ENCODE results near the gene RASA2.

GRCh38 chr3:141643391-141643790 is 156.6 kb downstream of the RASA2 start:
- TF ChIP-seq, protein P1, sequence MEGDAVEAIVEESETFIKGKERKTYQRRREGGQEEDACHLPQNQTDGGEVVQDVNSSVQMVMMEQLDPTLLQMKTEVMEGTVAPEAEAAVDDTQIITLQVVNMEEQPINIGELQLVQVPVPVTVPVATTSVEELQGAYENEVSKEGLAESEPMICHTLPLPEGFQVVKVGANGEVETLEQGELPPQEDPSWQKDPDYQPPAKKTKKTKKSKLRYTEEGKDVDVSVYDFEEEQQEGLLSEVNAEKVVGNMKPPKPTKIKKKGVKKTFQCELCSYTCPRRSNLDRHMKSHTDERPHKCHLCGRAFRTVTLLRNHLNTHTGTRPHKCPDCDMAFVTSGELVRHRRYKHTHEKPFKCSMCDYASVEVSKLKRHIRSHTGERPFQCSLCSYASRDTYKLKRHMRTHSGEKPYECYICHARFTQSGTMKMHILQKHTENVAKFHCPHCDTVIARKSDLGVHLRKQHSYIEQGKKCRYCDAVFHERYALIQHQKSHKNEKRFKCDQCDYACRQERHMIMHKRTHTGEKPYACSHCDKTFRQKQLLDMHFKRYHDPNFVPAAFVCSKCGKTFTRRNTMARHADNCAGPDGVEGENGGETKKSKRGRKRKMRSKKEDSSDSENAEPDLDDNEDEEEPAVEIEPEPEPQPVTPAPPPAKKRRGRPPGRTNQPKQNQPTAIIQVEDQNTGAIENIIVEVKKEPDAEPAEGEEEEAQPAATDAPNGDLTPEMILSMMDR (IDR thresholded peaks at IDR 0.05): no peak
- TF ChIP-seq POLR2AphosphoS5 (IDR thresholded peaks at IDR 0.05) (no peak), POLR2A (IDR thresholded peaks at IDR 0.05; ENCODE audit: low read depth) (no peak)
